Neuronal stem cell (in vitro differentiated cells): Measurements from ENCODE around the gene MAB21L4.

ENCODE experiments used
- DNase-seq: peaks from one replicate; pipeline ENCODE4 v3.0.0-alpha.2; 2013; ENCODE audit warnings: low spot score
- H2AFZ ChIP-seq: one replicate; pipeline ENCODE4 v1.6.1; 2013; ENCODE audit warnings: mild to moderate bottlenecking, low read length, inconsistent platforms
- H2AK5ac ChIP-seq: 2 replicates; pipeline ENCODE4 v1.6.1; 2013; ENCODE audit warnings: low read depth, mild to moderate bottlenecking, inconsistent platforms, low read length, moderate library complexity, mixed read lengths
- H2BK120ac ChIP-seq: 2 replicates; pipeline ENCODE4 v1.6.1; 2013; ENCODE audit warnings: low read depth, mild to moderate bottlenecking, inconsistent platforms, low read length, moderate library complexity, mixed read lengths
- H2BK12ac ChIP-seq: one replicate; pipeline ENCODE4 v1.6.1; 2013; ENCODE audit warnings: low read length, inconsistent platforms
- H2BK15ac ChIP-seq: 2 replicates; pipeline ENCODE4 v1.6.1; 2013; ENCODE audit warnings: mild to moderate bottlenecking, low read length, inconsistent platforms, mixed read lengths
- H2BK5ac ChIP-seq: one replicate; pipeline ENCODE4 v1.6.1; 2013; ENCODE audit warnings: inconsistent platforms, mild to moderate bottlenecking, low read length, moderate library complexity
- H3K14ac ChIP-seq: one replicate; pipeline ENCODE4 v1.6.1; 2013; ENCODE audit warnings: low read length, inconsistent platforms
- H3K18ac ChIP-seq: 2 replicates; pipeline ENCODE4 v1.6.1; 2013; ENCODE audit warnings: low read length, inconsistent platforms
- H3K23ac ChIP-seq: 2 replicates; pipeline ENCODE4 v1.6.1; 2013; ENCODE audit warnings: low read depth, mild to moderate bottlenecking, mixed read lengths, low read length, inconsistent platforms; ENCODE audit not compliant: poor library complexity
- H3K27ac ChIP-seq: replicated peaks from 3 replicates; pipeline ENCODE4 v1.5.1; 2013; ENCODE audit warnings: low read length, inconsistent platforms
- H3K27me3 ChIP-seq, 3 experiments: 2 replicates each; pipeline ENCODE4 v1.6.1; 2013; ENCODE audit warnings: low read length in 3 of 3, mild to moderate bottlenecking in 2 of 3, inconsistent platforms in 1 of 3, low read depth in 1 of 3, mixed read lengths in 1 of 3, moderate library complexity in 1 of 3; ENCODE audit not compliant: control insufficient read depth in 3 of 3, insufficient read depth in 3 of 3
- H3K36me3 ChIP-seq, 2 donors: replicated peaks in 1 of 2; 2 replicates each; pipeline ENCODE4 v1.6.1; 2013; ENCODE audit warnings: low read length in 2 of 2; ENCODE audit not compliant: control insufficient read depth in 2 of 2, insufficient read depth in 2 of 2
- H3K4ac ChIP-seq: 2 replicates; pipeline ENCODE4 v1.6.1; 2013; ENCODE audit warnings: inconsistent platforms, mild to moderate bottlenecking, low read length, moderate library complexity
- H3K4me1 ChIP-seq, 2 donors: 1 replicate in 1 of 2; 2 replicates in 1 of 2; pipeline ENCODE4 v1.6.1; 2013; ENCODE audit warnings: low read length in 2 of 2, low read depth in 1 of 2; ENCODE audit not compliant: control insufficient read depth in 2 of 2, insufficient read depth in 1 of 2
- H3K4me2 ChIP-seq: one replicate; pipeline ENCODE4 v1.6.1; 2013; ENCODE audit warnings: mild to moderate bottlenecking, low read length, inconsistent platforms; ENCODE audit not compliant: insufficient read depth, poor library complexity, severe bottlenecking
- H3K4me3 ChIP-seq, 2 donors: 2 replicates each; pipeline ENCODE4 v1.5.1; 2013; ENCODE audit warnings: low read length in 2 of 2, mild to moderate bottlenecking in 2 of 2, inconsistent platforms in 1 of 2, moderate library complexity in 1 of 2
- H3K79me1 ChIP-seq: one replicate; pipeline ENCODE4 v1.6.1; 2013; ENCODE audit warnings: low read depth, mild to moderate bottlenecking, inconsistent platforms, low read length, moderate library complexity
- H3K9ac ChIP-seq: one replicate; pipeline ENCODE4 v1.6.1; 2013; ENCODE audit warnings: mild to moderate bottlenecking, low read depth, low read length, inconsistent platforms; ENCODE audit not compliant: poor library complexity
- H3K9me3 ChIP-seq, 2 donors: replicated peaks in 1 of 2; 2 replicates each; pipeline versions ENCODE3 to v1.6.1; 2013; ENCODE audit warnings: low read length in 2 of 2, mild to moderate bottlenecking in 2 of 2, inconsistent platforms in 1 of 2, low read depth in 1 of 2, mixed read lengths in 1 of 2, moderate library complexity in 1 of 2; ENCODE audit not compliant: control insufficient read depth in 2 of 2, insufficient read depth in 1 of 2
- H4K8ac ChIP-seq: one replicate; pipeline ENCODE4 v1.6.1; 2013; ENCODE audit warnings: low read depth, mild to moderate bottlenecking, inconsistent platforms, low read length, moderate library complexity
- H4K91ac ChIP-seq: one replicate; pipeline ENCODE4 v1.6.1; 2013; ENCODE audit warnings: low read length, low read depth, mild to moderate bottlenecking, inconsistent platforms; ENCODE audit not compliant: poor library complexity
- WGBS, 2 donors: extraction: QIAGEN DNeasy Blood & Tissue Kit; methylation state at CpG; one replicate each; pipeline ENCODE4 v1.1.7; 2013; ENCODE audit warnings: missing lambda C conversion rate in 2 of 2, mixed read lengths in 1 of 2; ENCODE audit not compliant: insufficient read length in 2 of 2, insufficient replicate concordance in 1 of 2; ENCODE audit errors: extremely low coverage in 2 of 2; 5-methylcytosine and 5-hydroxymethylcytosine counted together

Gene MAB21L4

DNA sequence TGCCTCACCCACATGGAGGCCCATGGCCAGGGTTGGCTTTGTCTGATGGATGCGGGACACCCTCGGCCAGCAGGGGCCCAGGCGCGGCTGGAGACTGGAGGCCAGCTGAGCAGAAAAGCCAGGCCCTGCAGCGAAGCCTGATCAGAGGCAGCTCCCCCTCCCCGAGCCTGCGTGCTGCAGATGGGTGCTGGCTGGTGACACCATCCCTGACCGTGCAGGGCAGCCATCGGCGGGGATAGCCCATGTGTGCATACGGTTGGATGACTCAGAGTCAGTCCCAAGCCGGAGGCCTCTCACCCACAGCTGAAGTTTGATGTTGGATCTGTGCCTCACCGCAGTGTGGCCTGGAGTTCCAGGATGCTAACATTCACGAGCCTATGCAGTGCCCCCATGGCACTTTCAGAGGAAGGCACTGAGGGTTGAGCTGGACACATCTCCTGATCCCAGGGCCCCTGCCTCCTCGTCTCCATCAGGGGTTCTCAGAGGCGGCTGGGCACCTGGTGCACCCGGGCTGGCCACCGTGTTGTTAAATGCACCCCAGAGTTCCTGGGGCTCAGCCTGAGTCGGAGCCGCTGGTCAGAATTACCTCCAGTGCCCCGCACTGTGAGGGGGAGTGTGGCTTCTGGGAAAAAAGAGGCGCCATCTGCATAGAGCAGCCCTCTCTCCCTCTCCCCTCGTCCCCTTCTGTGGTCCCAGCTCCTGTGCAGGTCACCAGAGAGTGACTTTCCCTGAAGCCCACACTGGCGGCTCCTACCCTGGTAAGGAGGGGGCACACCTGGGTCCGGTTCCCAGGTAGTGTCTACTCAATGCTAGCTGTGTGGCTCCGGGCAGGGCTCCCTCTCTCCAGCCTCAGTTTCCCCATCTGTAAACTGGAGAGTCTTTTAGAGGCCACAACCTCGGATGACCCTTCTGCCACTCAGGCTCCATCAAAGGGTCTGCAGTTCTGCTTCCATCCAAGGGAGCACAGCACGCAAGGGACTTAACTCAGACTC, 56.5 kb downstream of the MAB21L4 start:
- no peak overlapping the region for H3K4me3 ChIP-seq
- no CpG with 5 or more reads among the region's 28 CpGs for WGBS, 2 donors

DNA sequence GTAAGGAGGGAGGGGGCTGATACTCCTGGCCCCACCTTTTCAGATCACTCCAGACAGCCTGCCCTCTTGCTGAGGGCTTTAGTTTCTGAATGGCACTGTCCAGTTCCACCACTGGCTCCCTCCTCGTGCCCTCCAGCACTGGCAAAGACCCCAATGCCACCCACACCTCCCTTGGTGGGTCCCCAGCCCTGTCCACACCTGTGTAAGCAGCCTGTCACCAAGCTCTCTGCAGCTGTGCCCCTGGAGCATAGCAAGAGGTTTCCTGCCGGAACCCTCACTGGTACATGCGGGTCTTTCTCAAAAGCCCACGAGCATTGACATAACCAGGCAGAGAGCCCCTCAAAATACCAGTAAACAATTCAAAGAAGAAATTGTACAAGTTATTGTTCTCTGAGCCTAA, 58.3 kb downstream of the MAB21L4 start:
- Histone ChIP-seq H3K4me1 (peaks cover 3 to 8% of the 10 kb centered on the region in 2 donors), H2BK120ac (no peak overlapping the region), H3K9me3 (no peaks in the 10 kb centered on the region), H3K36me3 (no peaks in the 10 kb centered on the region), H2AK5ac (no peak overlapping the region), H3K4me2 (no peak overlapping the region), H3K14ac (no peak overlapping the region), H3K27me3 (peaks cover 0 to 25% (median 0%) of the 10 kb centered on the region in 3 experiments), H2BK15ac (no peak overlapping the region), H2BK12ac (no peak overlapping the region), H2BK5ac (no peak overlapping the region), H2AFZ (no peak overlapping the region), H3K79me1 (peaks cover 2% of the 10 kb centered on the region), H3K23ac (no peak overlapping the region), H3K4ac (no peak overlapping the region), H3K4me3 (no peak overlapping the region), H4K91ac (no peak overlapping the region), H4K8ac (no peak overlapping the region), H3K9ac (no peak overlapping the region), H3K18ac (peak overlapping the region; percentile 36), H3K27ac (no peak overlapping the region)
- WGBS, 2 donors = no CpG with 5 or more reads among the region's 4 CpGs
- no peak for DNase-seq

More for the DNA sequence above, 56.5 kb downstream of the MAB21L4 start:
- Histone ChIP-seq H3K9me3 (no peaks in the 10 kb centered on the region), H3K27ac (no peak overlapping the region), H3K14ac (peak overlapping the region; percentile 17), H3K36me3 (no peaks in the 10 kb centered on the region), H2BK5ac (no peak overlapping the region), H4K91ac (no peak overlapping the region), H4K8ac (no peak overlapping the region), H2BK15ac (peak overlapping the region; percentile 39), H3K4ac (no peak overlapping the region), H2AK5ac (no peak overlapping the region), H3K18ac (peak overlapping the region; percentile 58), H2AFZ (no peak overlapping the region), H2BK12ac (no peak overlapping the region), H2BK120ac (no peak overlapping the region), H3K9ac (no peak overlapping the region), H3K23ac (no peak overlapping the region), H3K27me3 (peaks cover 0 to 25% (median 0%) of the 10 kb centered on the region in 3 experiments), H3K4me1 (no peaks in the 10 kb centered on the region), H3K79me1 (no peaks in the 10 kb centered on the region), H3K4me2 (no peak overlapping the region)
- no peak for DNase-seq

DNA sequence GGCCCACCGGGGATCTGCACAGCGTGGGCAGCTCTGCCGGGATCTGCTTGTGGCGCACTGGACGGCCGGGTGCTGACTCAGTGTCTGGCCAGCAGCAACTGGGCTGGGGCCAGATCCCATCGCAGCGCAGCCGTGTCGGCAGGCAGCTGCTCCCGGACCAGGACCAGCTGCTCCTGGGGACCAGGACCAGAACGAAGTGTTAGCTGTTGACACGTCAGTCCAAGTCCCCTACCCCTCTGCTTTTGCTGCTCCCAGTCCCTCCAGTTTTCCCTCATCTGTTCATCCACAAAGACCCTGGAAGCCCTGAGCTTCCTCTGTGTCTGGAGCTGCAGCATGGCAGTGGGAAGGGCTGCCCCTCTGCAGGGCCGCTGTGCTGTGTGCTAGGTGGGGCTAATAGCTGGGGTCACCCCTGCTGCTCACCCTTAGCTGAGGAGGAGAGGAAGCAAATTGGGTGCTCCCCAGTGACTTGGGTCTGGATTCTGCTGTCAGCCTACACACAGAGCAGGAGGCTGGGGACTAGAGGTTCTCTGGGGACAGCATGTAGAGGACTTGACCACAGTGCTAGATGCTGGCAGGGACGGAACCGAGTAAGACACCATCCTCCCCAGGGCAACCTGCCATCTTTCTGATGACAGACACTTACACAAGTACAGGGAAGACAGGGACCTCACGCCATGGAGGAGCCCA, 59.0 kb downstream of the MAB21L4 start:
- no peak overlapping the region for H2AFZ ChIP-seq
- no peak overlapping the region for H3K23ac ChIP-seq
- H3K18ac ChIP-seq = no peak overlapping the region
- no peak overlapping the region for H3K9ac ChIP-seq
- no peak for DNase-seq
- peaks cover 4 to 11% of the 10 kb centered on the region in 2 donors for H3K4me1 ChIP-seq
- H2BK120ac ChIP-seq = no peak overlapping the region
- no peak overlapping the region for H2BK5ac ChIP-seq
- WGBS, 2 donors = no CpG with 5 or more reads among the region's 17 CpGs
- H3K4me2 ChIP-seq = no peak overlapping the region
- H3K27me3 ChIP-seq = peaks cover 0 to 26% (median 0%) of the 10 kb centered on the region in 3 experiments
- no peak overlapping the region for H3K4me3 ChIP-seq
- H4K91ac ChIP-seq = no peak overlapping the region
- no peak overlapping the region for H4K8ac ChIP-seq
- no peak overlapping the region for H3K27ac ChIP-seq
- H2AK5ac ChIP-seq = no peak overlapping the region
- no peaks in the 10 kb centered on the region for H3K9me3 ChIP-seq
- no peak overlapping the region for H2BK15ac ChIP-seq
- peaks cover 2% of the 10 kb centered on the region for H3K79me1 ChIP-seq
- no peak overlapping the region for H2BK12ac ChIP-seq
- no peak overlapping the region for H3K14ac ChIP-seq
- no peak overlapping the region for H3K4ac ChIP-seq
- no peaks in the 10 kb centered on the region for H3K36me3 ChIP-seq
